BJ (cell line): ENCODE results near the gene DRC7. TPM values are rescaled to one million over a fixed set of nuclear protein-coding genes. Genes with fewer than 3 reads are reported as not detected.

Source experiments
- CTCF ChIA-PET: fragments of 350-600 bp; formaldehyde crosslinking; extraction: SDS; loops from one replicate; lab custom pipeline; 2021; ENCODE audit warnings: antibody characterized with exemption, inconsistent platforms; lab: Yijun Ruan, JAX
- POLR2A ChIA-PET: fragments of 300-600 bp; sonication (Branson Sonifier 250); formaldehyde crosslinking; extraction: SDS; loops from one replicate; lab custom pipeline; 2021; ENCODE audit warnings: antibody characterized with exemption; lab: Charles Lee
- DNase-seq: peaks from one replicate; pipeline ENCODE4 v3.0.0-alpha.2; 2011; ENCODE audit warnings: low read depth
- H3K27me3 ChIP-seq: 2 replicates; pipeline ENCODE4 v1.6.0; 2011; ENCODE audit warnings: low read length; ENCODE audit not compliant: control insufficient read depth, insufficient read depth
- H3K36me3 ChIP-seq: 2 replicates; pipeline ENCODE4 v1.5.1; 2011; ENCODE audit warnings: low read length; ENCODE audit not compliant: control insufficient read depth, insufficient read depth
- H3K4me3 ChIP-seq: 2 replicates; pipeline ENCODE4 v1.5.1; 2011; ENCODE audit warnings: low read depth, mild to moderate bottlenecking, control low read depth, low read length
- CTCF ChIP-seq: IDR thresholded peaks from 2 replicates; pipeline ENCODE4 v1.5.1; 2011; ENCODE audit warnings: low read depth, mild to moderate bottlenecking, control low read depth, inconsistent platforms, low read length, moderate library complexity; ENCODE audit not compliant: insufficient read depth
- polyA plus RNA-seq: library from polyadenylated mRNA; depleted of rRNA; stranded (reverse); fragments of >200 nt; gene quantifications from 2 replicates; pipeline ENCODE4 v1.2.3, GENCODE V29; 2011

The DRC7 gene
- polyA plus RNA-seq, 1 experiment = not detected

DNA sequence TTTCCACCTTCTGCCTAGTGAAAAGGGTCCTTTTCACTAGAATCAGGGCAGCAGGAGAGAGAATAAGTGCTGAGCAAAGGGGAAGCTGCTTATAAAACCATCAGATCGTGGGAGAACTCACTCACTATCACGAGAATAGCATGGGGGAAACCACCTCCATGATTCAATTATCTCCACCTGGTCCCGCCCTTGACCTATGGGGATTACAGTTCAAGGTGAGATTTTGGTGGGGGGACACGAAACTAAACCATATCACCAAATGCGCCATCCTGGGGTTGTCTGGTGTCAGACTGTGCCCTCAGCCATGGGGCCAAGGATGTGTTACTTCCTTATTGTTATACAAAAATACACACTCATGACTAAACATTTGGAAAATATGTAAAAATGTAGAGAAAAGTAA, 30.5 kb downstream of the DRC7 start:
- CTCF ChIA-PET = interaction anchor here (0.9 to 1.9 kb wide), 4 partner anchors 8 to 149 kb away, joined by 3 to 5 read pairs (median 4); no protein-coding TSS in a partner anchor
- H3K4me3 ChIP-seq = no peak overlapping the region
- POLR2A ChIA-PET = no interaction called here
- no peak for TF ChIP-seq CTCF
- no peak for DNase-seq
- H3K36me3 ChIP-seq = no peaks in the 10 kb centered on the region
- peaks cover 2% of the 10 kb centered on the region; the same call in 1 of the 2 replicates for H3K27me3 ChIP-seq

DNA sequence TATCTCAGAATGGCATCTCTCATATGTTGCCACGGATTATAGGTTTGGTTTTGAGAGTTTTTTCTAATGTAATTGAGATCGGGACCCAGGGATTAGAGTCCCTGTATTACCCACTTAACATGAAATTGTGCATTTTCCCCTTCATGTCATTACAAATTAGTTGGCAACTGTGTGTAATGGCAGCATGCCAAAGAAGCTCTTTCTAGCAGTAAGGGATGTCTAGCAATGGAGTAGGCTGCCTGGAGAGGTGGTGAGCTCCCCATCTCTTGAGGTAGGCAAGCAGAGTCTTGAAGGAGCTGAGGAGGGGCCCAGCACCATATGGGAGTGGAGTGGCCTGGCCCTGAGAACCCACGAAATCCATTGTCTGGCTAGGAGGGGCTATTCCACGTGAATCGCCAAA, 30.9 kb downstream of the DRC7 start:
- H3K36me3 ChIP-seq = no peaks in the 10 kb centered on the region
- CTCF ChIA-PET = interaction anchor here (1.2 to 1.9 kb wide), 3 partner anchors 11 to 149 kb away, joined by 3 to 5 read pairs (median 4); no protein-coding TSS in a partner anchor
- DNase-seq = no peak
- POLR2A ChIA-PET = no interaction called here
- no peak overlapping the region for H3K4me3 ChIP-seq
- no peak for TF ChIP-seq CTCF
- H3K27me3 ChIP-seq = peaks cover 2% of the 10 kb centered on the region; the same call in 1 of the 2 replicates

GRCh38 chr16:57725976-57726375, 31.4 kb downstream of the DRC7 start:
- TF ChIP-seq CTCF = no peak
- POLR2A ChIA-PET = no interaction called here
- no peak overlapping the region for H3K4me3 ChIP-seq
- DNase-seq = no peak
- H3K36me3 ChIP-seq = no peaks in the 10 kb centered on the region
- H3K27me3 ChIP-seq = peaks cover 2% of the 10 kb centered on the region; the same call in 1 of the 2 replicates
- CTCF ChIA-PET = interaction anchor here (1.2 to 1.9 kb wide), 2 partner anchors 12 to 150 kb away, joined by 4 to 5 read pairs; no protein-coding TSS in a partner anchor

- no peak overlapping the region for H3K4me3 ChIP-seq
- ChIA-PET CTCF (interaction anchor here (1.9 kb wide), 1 partner anchor 150 kb away, joined by 5 read pairs; no protein-coding TSS in a partner anchor), POLR2A (no interaction called here)
Measured at GRCh38 chr16:57726433-57726947, 31.9 kb downstream of the DRC7 start.

DNA sequence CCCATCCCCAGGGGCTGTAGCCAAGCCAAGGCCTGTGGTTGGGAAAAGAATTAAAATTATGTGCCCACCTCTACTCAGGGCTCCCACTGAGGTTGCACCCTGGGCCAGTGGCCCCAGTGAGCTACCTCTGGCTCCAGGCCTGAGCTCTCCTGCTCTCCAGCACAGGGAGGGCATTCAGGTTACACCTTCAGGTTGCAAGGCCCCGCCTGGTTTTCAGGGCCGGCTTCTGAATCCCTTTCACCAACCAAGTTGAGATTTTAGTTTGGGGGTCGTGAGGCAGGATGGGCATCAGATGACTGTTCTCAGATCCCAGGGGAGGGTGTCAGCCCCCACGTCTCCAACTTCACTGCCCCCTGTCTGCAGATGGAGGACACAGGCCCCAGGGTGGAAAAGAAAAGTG, 33.0 kb downstream of the DRC7 start:
- ChIA-PET POLR2A (no interaction called here), CTCF (no interaction called here)
- H3K4me3 ChIP-seq = no peak overlapping the region
- no peaks in the 10 kb centered on the region for H3K36me3 ChIP-seq
- H3K27me3 ChIP-seq = peaks cover 2% of the 10 kb centered on the region; the same call in 1 of the 2 replicates
- no peak for DNase-seq
- TF ChIP-seq CTCF = no peak

More at GRCh38 chr16:57726433-57726947, 31.9 kb downstream of the DRC7 start:
- no peak for TF ChIP-seq CTCF
- H3K36me3 ChIP-seq = no peaks in the 10 kb centered on the region
- H3K27me3 ChIP-seq = peaks cover 2% of the 10 kb centered on the region; the same call in 1 of the 2 replicates
- no peak for DNase-seq
